HCEC 1CT (cell line): Measurements from ENCODE around the gene KCNK5.

Experiments
- DNase-seq: peaks from one replicate; pipeline ENCODE4 v3.0.0-alpha.2; 2017

The KCNK5 gene

DNA sequence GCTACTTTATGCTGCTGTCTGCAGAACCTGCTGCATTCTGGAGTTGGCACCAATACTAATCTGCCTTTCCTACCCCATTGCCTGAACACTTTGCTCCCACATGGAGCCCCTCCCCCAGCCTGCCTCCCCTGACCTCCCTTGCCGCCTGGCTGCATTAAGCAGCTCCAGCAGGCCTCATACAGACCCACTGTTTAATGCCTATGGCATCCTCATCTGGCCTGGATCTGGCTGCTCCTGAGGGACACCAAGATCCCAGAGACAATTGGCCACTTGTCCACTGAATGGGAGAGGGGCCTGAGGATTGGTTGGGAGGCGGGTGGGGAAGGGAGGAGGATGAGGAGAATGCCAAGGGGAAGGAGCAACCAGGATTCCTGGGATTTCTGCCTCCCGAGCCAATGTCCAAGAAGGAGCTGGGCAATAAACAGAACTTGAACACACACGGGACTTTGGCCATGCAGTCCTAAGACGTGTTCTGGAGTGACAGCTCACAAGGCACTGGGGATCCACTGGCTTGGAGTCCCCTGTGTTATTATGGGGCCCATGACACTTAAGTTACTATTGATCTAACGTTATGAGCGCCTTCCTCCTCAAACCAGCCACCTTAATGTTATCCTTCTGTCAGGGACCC is 10.4 kb upstream of the KCNK5 start:
- no peak for DNase-seq

GRCh38 chr6:39236742-39237141 is 7.5 kb upstream of the KCNK5 start:
- no peak for DNase-seq

DNA sequence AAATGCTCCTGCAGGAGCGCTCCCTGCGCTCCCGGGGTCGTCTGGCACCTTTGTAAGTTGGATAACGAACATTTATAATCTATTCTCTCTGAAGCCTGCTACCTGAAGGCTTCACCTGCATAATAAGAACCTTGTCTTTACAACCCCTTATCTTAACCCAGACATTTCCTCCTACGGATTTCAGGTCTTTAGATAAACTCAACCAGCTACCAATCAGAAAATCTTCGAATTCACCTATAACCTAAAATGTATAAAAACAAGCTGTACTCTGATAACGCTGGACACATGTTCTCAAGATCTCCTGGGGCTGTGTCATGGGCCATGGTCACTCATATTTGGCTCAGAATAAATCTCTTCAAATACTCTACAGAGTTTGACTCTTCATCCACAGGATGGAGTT is 4.1 kb upstream of the KCNK5 start:
- DNase-seq: no peak

- DNase-seq: no peak
Measured at GRCh38 chr6:39231521-39232243, 2.4 kb upstream of the KCNK5 start.

GRCh38 chr6:39230654-39231035 is 1.4 kb upstream of the KCNK5 start:
- no peak for DNase-seq

DNA sequence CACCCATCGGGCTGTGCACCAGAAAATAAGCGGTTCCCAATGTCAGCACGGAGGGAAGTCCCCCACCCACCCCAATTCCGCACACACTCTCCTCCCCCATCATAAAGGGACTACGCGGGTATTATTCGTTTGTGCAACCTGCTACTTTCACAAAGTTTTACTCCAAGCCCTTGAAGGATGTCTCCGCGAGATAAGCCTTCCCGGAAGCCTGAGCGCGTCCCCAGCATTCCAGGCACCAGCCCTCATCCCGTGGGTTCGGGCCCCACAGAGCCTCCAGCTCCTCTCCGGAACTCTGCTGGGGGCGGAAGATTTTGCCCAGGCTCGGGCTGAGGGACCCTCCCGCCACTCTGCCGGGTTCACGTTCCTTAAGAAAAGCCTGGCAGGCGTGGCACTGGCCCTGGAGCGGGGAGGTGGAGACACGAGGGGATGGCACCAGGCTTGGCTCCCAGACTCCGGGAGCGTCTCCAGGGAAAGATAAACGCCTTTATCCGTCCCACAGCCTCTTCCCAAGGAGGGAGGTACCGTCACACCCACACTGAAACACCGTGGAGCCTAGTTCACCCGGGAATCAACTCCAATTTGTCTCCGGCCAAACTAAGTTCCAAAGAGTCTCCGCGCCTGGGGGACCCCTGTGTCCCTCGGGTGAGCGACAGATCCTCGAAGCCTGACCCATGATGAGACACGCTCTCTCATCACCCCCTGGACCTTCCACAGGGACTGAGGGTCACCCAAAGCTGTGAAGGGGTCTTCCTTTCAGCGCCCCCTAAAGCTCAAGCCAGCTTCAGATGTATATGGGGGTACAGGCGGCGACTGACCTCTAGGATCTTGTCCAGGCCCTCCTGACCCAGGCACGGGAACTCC is 934 bp downstream of the KCNK5 start:
- no peak for DNase-seq

- DNase-seq: no peak
Measured at GRCh38 chr6:39227476-39227875, 1.8 kb downstream of the KCNK5 start.

GRCh38 chr6:39226639-39227329 is 2.5 kb downstream of the KCNK5 start:
- DNase-seq: no peak

GRCh38 chr6:39225946-39226437 is 3.3 kb downstream of the KCNK5 start:
- DNase-seq: no peak

GRCh38 chr6:39225543-39225942 is 3.7 kb downstream of the KCNK5 start:
- DNase-seq: no peak

DNA sequence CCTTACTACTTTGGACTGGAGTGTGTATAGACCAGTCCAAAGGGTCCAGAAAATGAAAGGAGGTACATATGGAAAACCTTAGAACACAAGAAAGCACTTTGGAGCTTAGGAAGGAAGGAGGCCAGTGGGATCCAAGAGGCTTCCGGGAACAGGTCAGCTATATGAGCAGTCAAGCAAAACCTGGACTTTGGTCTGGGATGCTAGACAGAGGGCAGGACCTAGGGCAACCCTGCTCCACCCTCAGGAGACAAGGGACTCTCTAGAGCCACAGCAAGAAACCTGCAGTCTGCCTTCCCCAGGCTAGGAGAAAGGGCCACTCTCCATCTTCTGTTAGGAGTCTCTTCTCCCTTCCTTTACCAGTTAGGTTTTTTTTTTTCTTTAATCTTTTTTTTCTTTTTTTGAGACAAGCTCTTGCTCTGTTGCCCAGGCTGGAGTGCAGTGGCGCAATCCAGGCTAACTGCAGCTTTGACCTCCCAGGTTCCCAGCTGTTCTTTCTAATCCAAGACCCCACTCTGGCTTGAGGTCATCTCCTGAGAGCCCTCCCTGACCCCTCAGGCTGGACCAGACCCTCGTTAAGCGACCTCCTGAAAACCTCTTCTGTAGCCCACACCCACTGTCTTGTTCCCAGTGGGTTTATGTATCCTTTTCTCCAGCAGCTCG is 4.6 kb downstream of the KCNK5 start:
- no peak for DNase-seq

DNA sequence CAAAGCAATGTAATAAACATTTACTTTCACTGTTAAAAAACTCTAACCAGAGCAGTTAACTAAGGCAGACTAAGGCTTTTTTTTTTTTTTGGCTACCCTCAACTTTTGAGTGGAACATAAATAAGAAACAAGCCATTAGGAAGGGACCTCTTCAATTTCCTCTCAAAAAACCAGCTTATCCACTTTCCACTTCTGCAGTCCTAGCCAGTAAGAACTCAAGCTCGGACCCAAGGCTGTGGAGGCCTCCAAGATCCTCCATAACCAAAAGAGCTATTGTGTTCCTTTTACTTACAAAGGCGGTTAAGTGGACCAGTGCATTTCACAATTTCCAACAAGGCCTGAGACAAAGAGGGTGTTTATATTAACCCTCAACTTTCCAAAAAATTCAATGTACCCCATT is 5.3 kb downstream of the KCNK5 start:
- DNase-seq: no peak

GRCh38 chr6:39223555-39223954 is 5.7 kb downstream of the KCNK5 start:
- DNase-seq: no peak

DNA sequence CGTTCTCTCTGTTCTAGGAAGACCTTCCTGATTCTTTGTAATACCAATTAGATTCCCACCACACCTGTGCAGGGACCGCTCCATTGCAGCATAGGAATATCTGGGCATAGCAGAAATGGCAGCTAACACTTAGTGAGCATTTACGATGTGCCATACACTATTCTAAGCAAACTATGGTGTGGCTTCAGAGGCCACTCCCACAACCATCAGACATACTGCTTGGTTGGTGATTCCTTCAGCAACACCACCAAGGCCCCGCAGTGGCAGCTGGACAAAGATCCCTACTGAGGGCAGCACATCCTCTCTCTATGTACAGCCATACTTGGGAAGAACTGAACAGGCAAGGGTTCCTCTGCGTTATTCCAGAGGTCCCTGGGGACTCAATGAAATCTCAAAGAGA is 6.2 kb downstream of the KCNK5 start:
- no peak for DNase-seq

DNA sequence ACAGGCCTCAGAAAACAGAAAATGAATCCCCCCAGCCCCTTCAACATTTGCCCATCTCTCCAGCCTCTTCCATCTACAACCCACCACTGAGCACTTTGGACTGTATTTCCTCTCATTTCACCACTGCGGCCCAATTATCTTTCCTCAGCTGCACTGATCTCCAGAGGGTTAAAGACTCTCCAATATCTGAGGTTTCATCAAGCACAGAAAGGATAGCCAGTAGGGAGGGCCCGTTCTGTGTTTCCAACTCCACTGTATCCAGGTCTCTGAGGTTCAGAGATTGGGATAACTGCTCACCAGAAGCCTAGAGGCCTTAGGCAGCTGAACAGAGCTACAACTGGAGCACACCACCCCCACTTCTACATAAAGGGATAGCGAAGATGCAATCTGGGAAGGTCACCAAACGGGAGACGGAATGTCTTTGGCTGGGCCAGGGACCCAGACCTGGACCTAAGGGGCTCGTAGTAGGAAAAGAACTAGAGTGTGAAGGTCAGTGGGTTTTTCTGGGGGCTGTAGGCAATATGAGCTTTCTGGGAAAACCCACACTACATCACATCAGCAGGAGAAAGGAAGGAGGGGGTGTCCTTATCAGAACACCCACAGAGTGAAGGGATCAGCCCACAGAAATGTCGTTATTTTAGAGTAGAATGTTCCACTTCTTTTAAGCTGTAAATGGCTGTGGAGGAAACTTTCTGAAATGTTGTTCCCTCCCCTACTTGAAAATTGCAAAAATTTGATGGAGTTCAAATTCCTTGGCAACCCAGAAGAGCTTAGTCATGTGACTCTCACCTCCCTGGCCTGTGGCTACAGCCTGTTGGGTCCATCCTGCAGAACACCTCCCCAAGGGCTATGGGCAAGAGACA is 7.3 kb downstream of the KCNK5 start:
- no peak for DNase-seq

DNA sequence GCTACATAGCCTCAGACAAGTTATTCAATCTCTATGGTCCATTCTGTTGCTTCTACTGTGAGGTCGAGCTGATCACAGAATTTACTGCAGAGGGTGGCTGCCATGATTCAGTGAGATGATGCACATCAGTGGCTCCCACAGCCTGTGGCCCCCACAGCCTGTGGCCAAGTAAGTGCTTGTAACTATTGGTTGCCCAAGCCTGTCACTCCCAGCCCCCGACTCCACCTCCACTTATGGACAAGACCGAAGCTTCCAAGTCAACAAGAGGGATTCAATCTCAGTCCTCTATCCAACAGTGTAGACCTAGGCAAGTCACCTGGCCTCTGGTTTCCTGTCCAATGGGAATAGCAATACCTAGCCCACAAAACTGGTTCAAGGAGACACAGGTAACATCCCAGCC is 8.2 kb downstream of the KCNK5 start:
- DNase-seq: no peak

DNA sequence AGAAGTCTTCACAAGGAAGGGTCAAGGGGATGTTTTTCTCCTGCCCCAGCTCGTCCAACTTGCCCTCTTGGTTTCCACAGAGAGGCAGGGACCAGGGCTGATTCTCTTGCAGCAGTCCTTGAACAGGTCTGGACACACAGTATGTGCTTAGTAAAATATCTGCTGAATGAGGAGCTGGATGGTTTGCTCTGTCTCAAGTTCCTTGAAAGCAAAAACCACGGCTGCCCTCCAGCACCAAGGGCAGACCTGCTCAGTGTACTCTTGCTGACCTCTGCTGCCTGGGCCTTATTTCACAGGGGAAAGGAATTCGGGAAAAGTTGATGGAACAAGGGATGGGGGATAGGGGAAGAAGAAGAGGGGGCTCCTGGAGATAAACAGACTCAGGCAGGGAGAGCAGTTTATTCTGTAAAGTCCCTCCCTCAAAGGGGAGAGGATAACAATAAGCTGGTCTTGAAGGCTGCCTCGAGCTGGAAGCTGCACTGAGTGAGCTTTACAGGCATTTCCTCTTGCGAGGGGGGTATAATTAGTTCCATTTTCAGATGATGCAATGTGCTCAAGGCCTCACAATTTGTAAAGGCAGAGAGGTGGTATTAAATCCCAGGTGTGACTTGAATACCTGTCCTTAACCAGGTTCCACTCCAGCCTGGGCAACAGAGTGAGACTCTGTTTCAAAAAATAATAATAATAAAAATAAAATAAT is 10.3 kb downstream of the KCNK5 start:
- no peak for DNase-seq

DNA sequence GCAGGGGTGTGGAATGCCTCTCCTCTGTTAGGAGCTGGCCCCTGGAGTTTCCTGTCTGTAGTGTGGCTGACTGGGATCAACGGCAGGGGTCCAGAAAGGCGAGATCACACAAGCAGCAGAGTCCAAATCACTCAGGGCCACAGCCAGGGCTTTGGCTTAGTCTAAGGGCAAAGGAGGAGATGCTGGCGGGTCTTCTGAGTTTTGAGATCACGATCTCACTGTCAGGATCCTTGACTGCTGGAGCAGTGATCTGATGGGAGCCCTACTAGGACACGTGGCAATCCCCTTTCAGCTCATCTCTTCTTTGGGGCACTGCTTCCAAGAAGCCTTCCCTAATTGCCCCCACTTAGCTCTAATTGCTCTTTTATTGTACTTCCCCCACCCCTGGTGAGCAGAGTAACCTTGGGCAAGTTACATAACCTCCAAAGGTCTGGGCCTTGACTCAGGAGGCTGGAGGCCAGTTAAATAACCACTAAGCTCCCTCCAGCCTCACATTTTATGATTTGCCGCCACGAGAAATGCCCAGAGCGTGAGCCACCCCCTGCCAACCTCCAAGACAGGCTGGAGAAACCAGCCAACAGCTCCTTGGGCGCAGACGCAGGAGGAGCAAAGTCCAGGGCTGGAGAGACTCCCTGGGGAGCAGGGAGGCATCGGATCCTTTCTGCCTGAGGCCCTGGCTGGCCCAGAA is 12.0 kb downstream of the KCNK5 start:
- DNase-seq: no peak

GRCh38 chr6:39215640-39216158 is 13.6 kb downstream of the KCNK5 start:
- DNase-seq: no peak
